Peyer's patch (tissue), 4 donors: Measurements from ENCODE around the gene SYCP2. TPM values are rescaled to one million over a fixed set of nuclear protein-coding genes. Genes with fewer than 3 reads are reported as not detected.
"Not testable (repeated sequence)": the region's sequence is repeated elsewhere in the genome, so short reads cannot be mapped to it uniquely, and the experiment has no call there.

ENCODE experiments used
- DNase-seq, 3 donors: peaks; one replicate each; pipeline ENCODE4 v3.0.0-alpha.2; 2017 to 2019
- H3K27ac ChIP-seq, 4 donors: fragments of 200-600 bp; sonication (generic); one replicate each; pipeline ENCODE4 v1.5.1; 2016 to 2019
- H3K27me3 ChIP-seq, 2 donors: fragments of 200-600 bp; sonication (generic); one replicate each; pipeline ENCODE4 v1.5.1; 2019
- H3K36me3 ChIP-seq, 3 donors: fragments of 200-600 bp; sonication (generic); one replicate each; pipeline ENCODE4 v1.5.1; 2016 to 2019
- H3K4me1 ChIP-seq, 4 donors: fragments of 200-600 bp; sonication (generic); one replicate each; pipeline ENCODE4 v1.5.1; 2016 to 2019
- H3K4me3 ChIP-seq, 4 donors: fragments of 200-600 bp; sonication (generic); 1 replicate in 3 of 4; 2 replicates in 1 of 4; pipeline ENCODE4 v1.5.1; 2016 to 2019; ENCODE audit warnings: mild to moderate bottlenecking in 1 of 4
- H3K9me3 ChIP-seq, 4 donors: fragments of 200-600 bp; sonication (generic); one replicate each; pipeline ENCODE4 v1.5.1; 2016 to 2019; ENCODE audit warnings: mild to moderate bottlenecking in 1 of 4
- CTCF ChIP-seq, 6 experiments: fragments of 450-650 bp in 4 of 6; fragments of 200-600 bp in 2 of 6; sonication (generic) in 1 of 6; IDR thresholded peaks; one replicate each; pipeline ENCODE4 v1.5.1; 2017 to 2019; ENCODE audit warnings: antibody characterized with exemption in 6 of 6, mild to moderate bottlenecking in 3 of 6, moderate library complexity in 1 of 6
- POLR2A ChIP-seq, 2 donors: fragments of 450-650 bp; IDR thresholded peaks; one replicate each; pipeline ENCODE4 v1.5.1; 2017; ENCODE audit warnings: antibody characterized with exemption in 2 of 2, mild to moderate bottlenecking in 2 of 2, moderate library complexity in 2 of 2
- total RNA-seq, 4 donors: library from RNA; depleted of rRNA; stranded (reverse); fragments of >200 nt; gene quantifications; one replicate each; pipeline ENCODE4 v1.1.0, GENCODE V29; 2016

The SYCP2 gene
- total RNA-seq, 4 donors from 2014 or later = 2.0 to 35.5 (median 2.7) TPM

GRCh38 chr20:59891581-59891980 lies 41.9 kb downstream of the SYCP2 start:
- no peak overlapping the region for H3K27ac ChIP-seq
- H3K27me3 ChIP-seq = no peaks in the 10 kb centered on the region
- H3K4me1 ChIP-seq = peaks cover 0 to 4% (median 0%) of the 10 kb centered on the region in 4 donors

GRCh38 chr20:59890035-59890434 lies 43.4 kb downstream of the SYCP2 start:
- H3K4me1 ChIP-seq, H3K27ac ChIP-seq, H3K9me3 ChIP-seq, H3K27me3 ChIP-seq, H3K36me3 ChIP-seq, H3K4me3 ChIP-seq, DNase-seq: not testable (repeated sequence)

More at GRCh38 chr20:59891581-59891980, 41.9 kb downstream of the SYCP2 start:
- Histone ChIP-seq H3K36me3 (no peaks in the 10 kb centered on the region), H3K9me3 (no peaks in the 10 kb centered on the region), H3K4me3 (no peak overlapping the region)
- TF ChIP-seq POLR2A (IDR thresholded peaks at IDR 0.05) = no peak
- no peak for TF ChIP-seq CTCF (IDR thresholded peaks at IDR 0.05)
- DNase-seq = no peak

GRCh38 chr20:59888050-59888449 lies 45.4 kb downstream of the SYCP2 start:
- Histone ChIP-seq H3K36me3 (no peaks in the 10 kb centered on the region), H3K9me3 (no peaks in the 10 kb centered on the region), H3K4me1 (no peaks in the 10 kb centered on the region), H3K4me3 (no peak overlapping the region), H3K27me3 (no peaks in the 10 kb centered on the region), H3K27ac (no peak overlapping the region)
- TF ChIP-seq CTCF (IDR thresholded peaks at IDR 0.05) (no peak), POLR2A (IDR thresholded peaks at IDR 0.05) (no peak)
- no peak for DNase-seq

- H3K9me3 ChIP-seq = no peaks in the 10 kb centered on the region
- no peaks in the 10 kb centered on the region for H3K36me3 ChIP-seq
- no peaks in the 10 kb centered on the region for H3K4me1 ChIP-seq
- H3K27ac ChIP-seq = no peak overlapping the region
- no peak overlapping the region for H3K4me3 ChIP-seq
- H3K27me3 ChIP-seq = no peaks in the 10 kb centered on the region
- TF ChIP-seq CTCF (IDR thresholded peaks at IDR 0.05) (no peak), POLR2A (IDR thresholded peaks at IDR 0.05) (no peak)
- DNase-seq = no peak
These were observed 48.9 kb downstream of the SYCP2 start for GRCh38 chr20:59884494-59884893.

- Histone ChIP-seq H3K4me1 (no peaks in the 10 kb centered on the region), H3K27ac (no peak overlapping the region), H3K9me3 (no peaks in the 10 kb centered on the region), H3K36me3 (no peaks in the 10 kb centered on the region), H3K4me3 (no peak overlapping the region), H3K27me3 (no peaks in the 10 kb centered on the region)
- TF ChIP-seq POLR2A (IDR thresholded peaks at IDR 0.05) (no peak), CTCF (IDR thresholded peaks at IDR 0.05) (no peak)
- DNase-seq = no peak
These were observed 53.2 kb downstream of the SYCP2 start for GRCh38 chr20:59880198-59880597.

- no peaks in the 10 kb centered on the region for H3K27me3 ChIP-seq
- H3K4me3 ChIP-seq = no peak overlapping the region
- H3K4me1 ChIP-seq = no peaks in the 10 kb centered on the region
- no peak for TF ChIP-seq POLR2A (IDR thresholded peaks at IDR 0.05)
- no peak for TF ChIP-seq CTCF (IDR thresholded peaks at IDR 0.05)
- no peaks in the 10 kb centered on the region for H3K9me3 ChIP-seq
- no peaks in the 10 kb centered on the region for H3K36me3 ChIP-seq
- no peak overlapping the region for H3K27ac ChIP-seq
- no peak for DNase-seq
These were observed 60.0 kb downstream of the SYCP2 start for GRCh38 chr20:59873409-59873808.
